GM19468 (cell line): ENCODE measurements around the gene KRTAP19-3.
"Not testable (repeated sequence)": the region's sequence is repeated elsewhere in the genome, so short reads cannot be mapped to it uniquely, and the experiment has no call there.

ENCODE experiments used
- ATAC-seq: cut with Tn5 transposase; IDR thresholded peaks from one replicate; pipeline ENCODE4 v1.9.1; 2021; ENCODE audit warnings: mild to moderate bottlenecking, moderate library complexity, moderate number of reproducible peaks; ENCODE audit not compliant: unreplicated experiment; ENCODE audit errors: extremely low read depth

Gene KRTAP19-3

GRCh38 chr21:30491963-30492428, at the start of gene KRTAP19-3:
KRTAP19-3 (minus strand) TSS chr21:30492013; CDS start chr21:30491957, 56 bp downstream.
- no peak for ATAC-seq

GRCh38 chr21:30518876-30519275, 27.1 kb upstream of the KRTAP19-3 start:
- ATAC-seq = no peak

- ATAC-seq = no peak
These were observed 23.9 kb upstream of the KRTAP19-3 start for GRCh38 chr21:30515681-30516080.

DNA sequence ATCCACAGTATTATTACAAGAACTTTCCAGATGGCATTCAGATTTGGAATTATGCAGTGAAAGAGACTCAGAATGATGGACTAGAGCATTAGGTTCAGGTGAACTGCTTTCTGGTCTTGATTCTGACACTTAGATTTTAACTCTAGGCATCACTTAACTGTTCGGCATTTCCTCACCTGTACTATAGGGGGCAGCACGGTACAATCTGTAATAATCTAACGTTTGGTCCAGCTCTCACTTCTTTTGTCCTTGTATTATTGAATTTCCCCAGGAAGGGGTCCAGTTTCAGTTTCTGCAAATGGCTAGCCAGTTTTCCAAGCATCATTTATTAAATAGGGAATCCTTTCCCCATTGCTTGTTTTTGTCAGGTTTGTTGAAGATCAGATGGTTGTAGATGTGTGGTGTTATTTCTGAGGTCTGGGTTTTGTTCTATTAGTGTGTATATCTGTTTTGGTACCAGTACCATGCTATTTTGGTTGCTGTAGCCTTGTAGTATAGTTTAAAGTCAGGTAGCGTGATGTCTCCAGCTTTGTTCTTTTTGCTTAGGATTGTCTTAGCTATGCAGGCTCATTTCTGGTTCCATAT, 13.9 kb upstream of the KRTAP19-3 start:
- ATAC-seq = not testable (repeated sequence)

DNA sequence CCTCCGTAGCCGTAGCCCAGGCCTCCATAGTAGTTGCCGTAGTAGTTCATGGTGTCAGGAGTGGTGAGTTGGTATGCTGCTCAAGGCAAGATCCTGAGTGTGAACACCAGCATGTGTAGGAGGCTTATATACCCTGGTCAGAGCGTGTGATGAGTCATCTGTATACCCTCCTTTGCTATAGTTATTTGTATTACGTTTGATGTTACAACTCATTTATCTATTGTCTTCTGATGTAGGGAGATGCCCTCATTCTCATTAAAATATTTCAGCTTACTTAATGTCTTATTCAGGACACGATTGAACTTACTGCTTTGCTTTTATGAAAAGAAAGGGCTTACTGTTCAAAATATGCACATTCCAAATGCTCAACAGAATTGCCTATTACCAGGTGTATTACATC, 10.2 kb upstream of the KRTAP19-3 start, which contains the start of gene KRTAP19-5:
KRTAP19-5 (minus strand) TSS at position 101 of the 400 bp plus-strand sequence; CDS start at position 50, 51 bp downstream.
- ATAC-seq = no peak

GRCh38 chr21:30497065-30497464, 5.3 kb upstream of the KRTAP19-3 start, which contains the start of gene KRTAP19-4:
KRTAP19-4 (minus strand) TSS chr21:30497165; CDS start chr21:30497110, 55 bp downstream.
- ATAC-seq = no peak

- ATAC-seq = no peak
These were observed 4.5 kb downstream of the KRTAP19-3 start, which contains the start of gene KRTAP19-2 for GRCh38 chr21:30487336-30487735. KRTAP19-2 (minus strand) TSS chr21:30487436; CDS start chr21:30487348, 88 bp downstream.

DNA sequence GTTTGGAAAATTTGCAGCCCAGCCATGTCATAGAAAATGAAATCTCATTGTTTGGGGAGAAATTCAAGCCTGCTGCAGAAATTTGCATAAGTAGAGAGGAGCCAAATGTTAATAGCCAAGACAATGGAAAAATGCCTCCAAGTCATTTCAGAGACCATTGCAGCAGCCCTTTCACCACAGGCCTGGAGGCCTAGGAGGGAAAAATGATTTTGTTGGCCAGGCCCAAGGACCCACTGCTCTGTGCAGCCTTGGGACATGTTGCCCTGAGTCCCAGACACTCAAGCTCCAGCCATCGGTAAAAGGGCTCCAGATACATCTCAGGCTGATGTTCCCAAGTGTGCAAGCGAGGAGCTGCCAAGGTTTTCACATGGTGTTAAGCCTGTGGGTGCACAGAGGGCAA, 5.6 kb downstream of the KRTAP19-3 start:
- no peak for ATAC-seq

GRCh38 chr21:30482130-30482529, 9.7 kb downstream of the KRTAP19-3 start:
- no peak for ATAC-seq

- no peak for ATAC-seq
These were observed 11.7 kb downstream of the KRTAP19-3 start, which contains the start of gene KRTAP19-1 for GRCh38 chr21:30480145-30480544. KRTAP19-1 (minus strand) TSS chr21:30480367; CDS start chr21:30480317, 50 bp downstream.

DNA sequence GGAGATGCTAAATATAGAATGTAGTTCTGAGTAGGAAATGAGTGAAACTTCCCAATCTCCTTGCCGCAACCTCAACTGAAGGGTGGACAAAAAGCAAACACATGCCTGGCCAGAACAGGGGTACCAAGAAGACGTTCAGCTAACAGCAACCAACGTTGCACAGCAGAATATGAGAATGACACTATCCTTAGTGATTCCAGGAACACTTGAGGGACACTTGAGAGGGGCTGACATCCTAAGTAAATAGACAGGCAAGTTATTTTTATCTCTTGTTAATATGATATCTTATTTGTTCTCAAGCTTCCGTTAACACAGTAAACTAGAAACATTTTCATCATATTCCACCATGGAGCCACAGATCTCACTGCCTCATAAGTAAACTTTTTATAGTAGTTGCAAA, 12.6 kb downstream of the KRTAP19-3 start:
- no peak for ATAC-seq

GRCh38 chr21:30478004-30478403, 13.8 kb downstream of the KRTAP19-3 start:
- ATAC-seq = no peak

DNA sequence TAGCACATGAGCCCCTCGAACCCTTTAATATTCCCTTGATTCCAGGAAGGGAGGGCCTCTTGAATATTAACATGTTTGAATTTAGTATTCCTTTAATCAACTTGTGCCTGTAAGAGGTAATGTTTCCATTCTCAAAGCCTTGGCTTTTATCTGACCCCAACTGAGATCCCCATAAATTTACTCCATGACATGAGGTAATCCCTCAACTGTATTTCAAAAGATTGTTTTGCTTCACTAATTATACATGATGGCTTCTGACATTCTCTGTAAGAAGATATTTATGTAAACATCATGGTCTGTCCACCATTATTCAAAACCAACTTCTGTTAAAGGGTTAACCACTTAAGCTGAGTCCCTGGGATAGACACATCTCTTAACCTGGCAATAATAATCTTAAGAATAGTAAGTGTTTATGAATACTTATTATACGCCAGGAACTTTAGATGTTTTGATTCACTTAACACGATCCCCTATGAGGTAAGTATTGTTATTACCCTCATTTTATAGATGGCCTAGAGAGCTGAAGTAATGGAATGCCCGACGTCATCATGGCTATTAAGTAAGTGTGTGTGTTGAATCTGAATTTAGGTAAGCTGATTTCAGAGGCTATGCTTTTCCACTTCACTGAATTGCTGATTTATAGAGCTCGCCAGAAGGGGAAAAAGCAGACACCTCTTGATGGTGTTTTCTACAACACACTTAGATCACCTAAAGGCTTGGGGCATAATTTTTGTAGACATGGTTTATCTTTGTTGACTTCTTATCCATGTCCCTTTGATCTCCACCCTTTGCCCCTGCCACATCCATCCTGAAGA, 22.7 kb downstream of the KRTAP19-3 start:
- ATAC-seq = no peak

GRCh38 chr21:30463713-30464112, 28.1 kb downstream of the KRTAP19-3 start:
- no peak for ATAC-seq

- no peak for ATAC-seq
These were observed 43.3 kb downstream of the KRTAP19-3 start for GRCh38 chr21:30448514-30448913.

DNA sequence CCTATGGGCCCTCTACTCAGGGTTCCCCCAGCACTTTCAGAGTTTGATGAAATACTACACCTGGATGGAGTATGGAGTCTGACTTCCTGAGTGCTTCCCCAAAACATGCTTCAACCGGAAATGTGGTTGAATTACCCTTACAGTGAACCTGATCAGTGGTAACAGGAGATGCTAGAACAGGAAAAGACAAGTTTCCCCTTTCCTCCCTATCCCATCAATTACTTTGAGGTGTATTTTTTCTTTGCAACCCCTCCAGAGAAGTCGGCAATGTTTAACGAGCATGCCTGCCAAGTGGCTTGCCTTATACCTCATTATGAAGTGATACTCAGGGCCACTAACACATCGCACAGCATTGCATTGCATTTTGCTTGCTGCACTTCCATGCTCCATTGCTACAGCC, 44.8 kb downstream of the KRTAP19-3 start:
- no peak for ATAC-seq

DNA sequence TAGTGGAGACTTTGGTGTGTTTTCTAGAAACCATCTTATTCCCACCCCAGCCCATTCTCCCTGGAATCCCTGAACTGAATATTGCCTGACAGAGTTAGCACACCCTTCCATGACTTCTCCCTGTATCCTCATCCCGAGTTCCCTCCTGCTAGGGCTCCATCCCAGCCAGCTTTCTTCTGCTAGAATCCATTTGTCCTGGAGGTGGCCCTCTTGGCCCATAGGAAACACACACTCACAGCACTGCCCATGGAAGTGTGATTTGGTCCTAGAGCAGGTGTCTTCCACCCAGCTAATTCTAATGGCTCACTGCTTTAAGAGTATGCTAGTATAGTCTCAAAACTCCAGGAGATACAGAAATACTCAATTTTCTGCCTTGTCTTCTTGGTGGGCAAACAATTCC, 47.6 kb downstream of the KRTAP19-3 start:
- no peak for ATAC-seq

DNA sequence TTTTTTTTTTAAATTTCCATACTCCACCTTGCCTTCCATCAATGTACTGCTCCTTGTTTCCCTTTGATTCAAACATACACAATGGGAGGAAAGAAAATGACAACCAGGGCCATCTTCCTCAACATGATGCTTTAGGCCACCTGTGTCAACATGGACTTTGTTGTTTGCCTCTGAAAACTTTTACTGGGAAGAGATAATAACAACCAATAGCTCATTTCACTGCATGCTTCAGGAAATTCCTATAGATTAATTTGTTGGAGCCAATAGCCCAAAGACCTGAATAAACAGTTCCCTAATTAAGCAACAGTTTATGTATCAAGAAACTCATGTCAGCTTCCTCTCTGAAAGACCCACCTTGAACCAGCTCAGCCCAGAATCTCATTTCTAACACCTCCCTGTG, 48.6 kb downstream of the KRTAP19-3 start:
- ATAC-seq = no peak
